SK-N-SH (cell line): Measurements from ENCODE around the gene SLCO3A1. TPM values are rescaled to one million over a fixed set of nuclear protein-coding genes. Genes with fewer than 3 reads are reported as not detected.

Experiments
- CTCF ChIA-PET: fragments of 300-600, 350-600 bp; formaldehyde crosslinking; extraction: SDS; loops from one replicate; lab custom pipeline; 2021; lab: Yijun Ruan, JAX
- POLR2A ChIA-PET: fragments of 350-600 bp; sonication (Branson Sonifier 250); formaldehyde crosslinking; extraction: SDS; loops from one replicate; lab custom pipeline; 2020; ENCODE audit warnings: antibody characterized with exemption, inconsistent platforms; lab: Yijun Ruan, JAX
- DNase-seq: peaks from one replicate; pipeline ENCODE4 v3.0.0; 2012
- H2AFZ ChIP-seq: fragments of 200-600 bp; sonication (generic); 2 replicates; pipeline ENCODE4 v1.8.1; 2016; ENCODE audit warnings: antibody characterized with exemption, mild to moderate bottlenecking, low read depth
- H3F3A ChIP-seq: fragments of 200-600 bp; sonication (generic); replicated peaks from 2 replicates; pipeline ENCODE3; 2016; ENCODE audit warnings: antibody characterized with exemption, mild to moderate bottlenecking; ENCODE audit not compliant: insufficient read depth
- H3K27ac ChIP-seq, 2 experiments: fragments of 200-500 bp in 1 of 2; fragments of 200-600 bp in 1 of 2; sonication (Bioruptor generic) in 1 of 2; sonication (generic), shearing (Covaris generic) in 1 of 2; 2 replicates each; pipeline versions ENCODE4 v1.5.1 to v1.6.1; 2014 to 2016; ENCODE audit warnings: low read depth in 2 of 2, inconsistent platforms in 1 of 2, low read length in 1 of 2, mild to moderate bottlenecking in 1 of 2, mixed read lengths in 1 of 2
- H3K27me3 ChIP-seq: fragments of 200-600 bp; sonication (generic), shearing (Covaris generic); 2 replicates; pipeline ENCODE4 v1.6.1; 2016; ENCODE audit warnings: mixed run types; ENCODE audit not compliant: insufficient read depth
- H3K36me3 ChIP-seq, 2 experiments: fragments of 200-500 bp in 1 of 2; fragments of 200-600 bp in 1 of 2; sonication (Bioruptor generic) in 1 of 2; sonication (generic) in 1 of 2; replicated peaks in 1 of 2; 2 replicates each; pipeline versions ENCODE3 to v1.5.1; 2014 to 2016; ENCODE audit warnings: low read length in 1 of 2, mild to moderate bottlenecking in 1 of 2; ENCODE audit not compliant: insufficient read depth in 2 of 2, control insufficient read depth in 1 of 2
- H3K4me1 ChIP-seq, 2 experiments: fragments of 200-500 bp in 1 of 2; fragments of 200-600 bp in 1 of 2; sonication (Bioruptor generic) in 1 of 2; sonication (generic), shearing (Covaris generic) in 1 of 2; 2 replicates each; pipeline versions ENCODE4 v1.5.1 to v1.6.1; 2014 to 2016; ENCODE audit warnings: low read depth in 1 of 2, low read length in 1 of 2, mixed run types in 1 of 2; ENCODE audit not compliant: insufficient read depth in 2 of 2, control insufficient read depth in 1 of 2
- H3K4me2 ChIP-seq: fragments of 200-600 bp; sonication (generic), shearing (Covaris generic); 2 replicates; pipeline ENCODE4 v1.6.1; 2017; ENCODE audit warnings: mixed run types
- H3K4me3 ChIP-seq, 2 experiments: fragments of 200-500 bp in 1 of 2; fragments of 200-600 bp in 1 of 2; sonication (Bioruptor generic) in 1 of 2; sonication (generic), shearing (Covaris generic) in 1 of 2; 2 replicates each; pipeline versions ENCODE4 v1.5.1 to v1.8.1; 2014 to 2016; ENCODE audit warnings: low read depth in 2 of 2, inconsistent platforms in 1 of 2, low read length in 1 of 2, mild to moderate bottlenecking in 1 of 2, mixed read lengths in 1 of 2, moderate library complexity in 1 of 2
- H3K79me2 ChIP-seq: fragments of 200-600 bp; sonication (generic); 2 replicates; pipeline ENCODE4 v1.8.1; 2017; ENCODE audit warnings: mild to moderate bottlenecking; ENCODE audit not compliant: insufficient read depth
- H3K9ac ChIP-seq: fragments of 200-600 bp; sonication (generic); 2 replicates; pipeline ENCODE4 v1.6.1; 2017; ENCODE audit warnings: mixed run types
- H3K9me2 ChIP-seq: fragments of 200-600 bp; sonication (generic); 2 replicates; pipeline ENCODE4 v1.6.1; 2017; ENCODE audit warnings: mixed run types
- H3K9me3 ChIP-seq: fragments of 200-600 bp; sonication (generic); 2 replicates; pipeline ENCODE4 v1.6.1; 2017; ENCODE audit warnings: mixed run types, mild to moderate bottlenecking, moderate library complexity
- H4K20me1 ChIP-seq: fragments of 200-600 bp; sonication (generic); 2 replicates; pipeline ENCODE4 v1.6.1; 2017; ENCODE audit warnings: mild to moderate bottlenecking, mixed run types; ENCODE audit not compliant: insufficient read depth
- CHD2 ChIP-seq: fragments of 150-350 bp; IDR thresholded peaks from 2 replicates; pipeline ENCODE4 v1.6.1; 2018; ENCODE audit warnings: low read length; ENCODE audit not compliant: partially characterized antibody
- ELF1 ChIP-seq: IDR thresholded peaks from 2 replicates; pipeline ENCODE4 v1.4.0; 2012
- EP300 ChIP-seq, 2 experiments: IDR thresholded peaks; 2 replicates each; pipeline versions ENCODE4 v1.4.0 to v1.6.1; 2012; ENCODE audit warnings: borderline replicate concordance in 1 of 2, low read depth in 1 of 2, low read length in 1 of 2
- EZH2phosphoT487 ChIP-seq: fragments of 200-600 bp; sonication (generic); IDR thresholded peaks from 2 replicates; pipeline ENCODE4 v1.6.1; 2017; ENCODE audit warnings: low read depth, mixed run types, mild to moderate bottlenecking, antibody characterized with exemption, moderate library complexity, borderline replicate concordance
- FOXJ3 ChIP-seq: sonication (generic); formaldehyde crosslinking; IDR thresholded peaks from 2 replicates; pipeline ENCODE4 v1.5.1; 2020; ENCODE audit warnings: mild to moderate bottlenecking, missing genetic modification reagents
- FOXM1 ChIP-seq: IDR thresholded peaks from 2 replicates; pipeline ENCODE4 v1.4.0; 2012; ENCODE audit warnings: low read depth, mild to moderate bottlenecking
- GATA2 ChIP-seq: sonication (generic); formaldehyde crosslinking; IDR thresholded peaks from 2 replicates; pipeline ENCODE4 v1.5.0; 2020; ENCODE audit warnings: mild to moderate bottlenecking, missing genetic modification reagents
- JUND ChIP-seq: IDR thresholded peaks from 2 replicates; pipeline ENCODE4 v1.4.0; 2012
- MEF2A ChIP-seq: IDR thresholded peaks from 2 replicates; pipeline ENCODE4 v1.4.0; 2012; ENCODE audit warnings: low read depth, borderline replicate concordance
- MXI1 ChIP-seq: IDR thresholded peaks from 2 replicates; pipeline ENCODE4 v1.6.1; 2012; ENCODE audit warnings: mild to moderate bottlenecking, low read depth, low read length, improper control_type of control experiment
- NRF1 ChIP-seq: IDR thresholded peaks from 2 replicates; pipeline ENCODE4 v1.6.1; 2012; ENCODE audit warnings: low read depth, mild to moderate bottlenecking, low read length
- POLR2AphosphoS5 ChIP-seq: IDR thresholded peaks from 2 replicates; pipeline ENCODE4 v1.6.1; 2012; ENCODE audit warnings: low read depth, low read length
- RAD21 ChIP-seq: IDR thresholded peaks from 2 replicates; pipeline ENCODE4 v1.6.1; 2012; ENCODE audit warnings: mild to moderate bottlenecking, low read length
- RCOR1 ChIP-seq: fragments of 150-350 bp; IDR thresholded peaks from 2 replicates; pipeline ENCODE4 v1.6.1; 2017; ENCODE audit warnings: antibody characterized with exemption, low read length
- RXRA ChIP-seq: IDR thresholded peaks from 2 replicates; pipeline ENCODE4 v1.4.0; 2012; ENCODE audit warnings: low read depth, mild to moderate bottlenecking, borderline replicate concordance
- SMC3 ChIP-seq: IDR thresholded peaks from 2 replicates; pipeline ENCODE4 v1.6.1; 2012; ENCODE audit warnings: low read depth, low read length, improper control_type of control experiment
- TAF1 ChIP-seq: IDR thresholded peaks from 2 replicates; pipeline ENCODE4 v1.6.1; 2012; ENCODE audit warnings: low read depth, mild to moderate bottlenecking, low read length, moderate library complexity, borderline replicate concordance
- WGBS: methylation state at CpG from one replicate; pipeline ENCODE4 v1.1.6; 2017; ENCODE audit warnings: low lambda C conversion rate; 5-methylcytosine and 5-hydroxymethylcytosine counted together
- polyA plus RNA-seq, 3 experiments: library from polyadenylated mRNA; depleted of rRNA; stranded (reverse); fragments of >200 nt; gene quantifications; 2 replicates each; pipeline ENCODE4 v1.2.3, GENCODE V29; 2012
- TF ChIP-seq, protein P1 (sequence below): IDR thresholded peaks from 2 replicates; pipeline ENCODE4; 2012
- TF ChIP-seq, protein P2 (sequence below): fragments of 200-600 bp; sonication (generic); IDR thresholded peaks from 2 replicates; pipeline ENCODE4 v1.6.1; 2017; ENCODE audit warnings: antibody characterized with exemption, mild to moderate bottlenecking, moderate library complexity
- TF ChIP-seq, protein P3 (sequence below): fragments of 150-350 bp; IDR thresholded peaks from 2 replicates; pipeline ENCODE4 v1.6.1; 2017; ENCODE audit warnings: antibody characterized with exemption, low read length, low read depth, borderline replicate concordance
- TF ChIP-seq, protein P4 (sequence below): IDR thresholded peaks from 2 replicates; pipeline ENCODE4 v1.4.0; 2012; ENCODE audit warnings: low read depth

The SLCO3A1 gene
- polyA plus RNA-seq, 1 of the 3 experiments (the other 2 are of a cell fraction), result 19.7 TPM

DNA sequence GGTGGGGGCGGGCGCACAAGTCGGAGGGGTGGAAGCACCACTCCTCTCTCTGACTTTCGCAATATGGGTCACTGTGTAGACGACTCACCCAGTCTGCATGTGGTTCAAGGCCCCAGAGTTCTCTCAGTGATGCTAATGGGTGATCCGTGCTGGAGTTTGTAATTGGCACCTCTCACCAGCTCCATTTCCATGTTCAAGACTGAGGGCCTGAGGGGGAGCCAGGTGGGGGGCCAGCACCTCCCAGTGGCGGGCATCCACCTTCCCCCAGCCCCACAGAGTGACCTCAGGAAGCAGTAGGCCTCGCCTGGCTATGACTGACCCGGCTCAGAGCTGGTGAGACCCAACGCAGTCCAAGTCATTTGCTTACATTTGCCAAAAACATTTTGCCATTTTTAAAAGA is 310.1 kb downstream of the SLCO3A1 start:
- Histone ChIP-seq H3K4me1 (peaks cover 0 to 3% of the 10 kb centered on the region in 2 experiments; a peak in 1 of 4 replicates), H3K4me3 (no peak overlapping the region), H3K9me2 (no peaks in the 10 kb centered on the region), H4K20me1 (no peaks in the 10 kb centered on the region), H3K27me3 (no peaks in the 10 kb centered on the region), H3K27ac (no peak overlapping the region), H3K36me3 (peaks cover 0 to 4% of the 10 kb centered on the region in 2 experiments), H3K9ac (no peak overlapping the region), H3F3A (no peaks in the 10 kb centered on the region), H3K79me2 (no peaks in the 10 kb centered on the region)
- ChIA-PET CTCF (interaction anchor here (0.6 kb wide), 1 partner anchor 634 kb away, joined by 3 read pairs; no protein-coding TSS in a partner anchor), POLR2A (no interaction called here)
- WGBS, result 96% methylated on average over 10 of the region's 10 CpGs
- DNase-seq, result no peak
- TF ChIP-seq EZH2phosphoT487, result no peak
- TF ChIP-seq, protein P1, sequence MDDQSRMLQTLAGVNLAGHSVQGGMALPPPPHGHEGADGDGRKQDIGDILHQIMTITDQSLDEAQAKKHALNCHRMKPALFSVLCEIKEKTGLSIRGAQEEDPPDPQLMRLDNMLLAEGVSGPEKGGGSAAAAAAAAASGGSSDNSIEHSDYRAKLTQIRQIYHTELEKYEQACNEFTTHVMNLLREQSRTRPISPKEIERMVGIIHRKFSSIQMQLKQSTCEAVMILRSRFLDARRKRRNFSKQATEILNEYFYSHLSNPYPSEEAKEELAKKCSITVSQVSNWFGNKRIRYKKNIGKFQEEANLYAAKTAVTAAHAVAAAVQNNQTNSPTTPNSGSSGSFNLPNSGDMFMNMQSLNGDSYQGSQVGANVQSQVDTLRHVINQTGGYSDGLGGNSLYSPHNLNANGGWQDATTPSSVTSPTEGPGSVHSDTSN, result no peak
- no peak for TF ChIP-seq CHD2
- TF ChIP-seq, protein P2, sequence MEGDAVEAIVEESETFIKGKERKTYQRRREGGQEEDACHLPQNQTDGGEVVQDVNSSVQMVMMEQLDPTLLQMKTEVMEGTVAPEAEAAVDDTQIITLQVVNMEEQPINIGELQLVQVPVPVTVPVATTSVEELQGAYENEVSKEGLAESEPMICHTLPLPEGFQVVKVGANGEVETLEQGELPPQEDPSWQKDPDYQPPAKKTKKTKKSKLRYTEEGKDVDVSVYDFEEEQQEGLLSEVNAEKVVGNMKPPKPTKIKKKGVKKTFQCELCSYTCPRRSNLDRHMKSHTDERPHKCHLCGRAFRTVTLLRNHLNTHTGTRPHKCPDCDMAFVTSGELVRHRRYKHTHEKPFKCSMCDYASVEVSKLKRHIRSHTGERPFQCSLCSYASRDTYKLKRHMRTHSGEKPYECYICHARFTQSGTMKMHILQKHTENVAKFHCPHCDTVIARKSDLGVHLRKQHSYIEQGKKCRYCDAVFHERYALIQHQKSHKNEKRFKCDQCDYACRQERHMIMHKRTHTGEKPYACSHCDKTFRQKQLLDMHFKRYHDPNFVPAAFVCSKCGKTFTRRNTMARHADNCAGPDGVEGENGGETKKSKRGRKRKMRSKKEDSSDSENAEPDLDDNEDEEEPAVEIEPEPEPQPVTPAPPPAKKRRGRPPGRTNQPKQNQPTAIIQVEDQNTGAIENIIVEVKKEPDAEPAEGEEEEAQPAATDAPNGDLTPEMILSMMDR, result no peak
- no peak for TF ChIP-seq FOXJ3
- no peak for TF ChIP-seq RCOR1
- no peak for TF ChIP-seq GATA2 (CRISPR knock-in tag)
- no peak for TF ChIP-seq NRF1
- no peak for TF ChIP-seq MEF2A
- no peak for TF ChIP-seq RAD21
- no peak for TF ChIP-seq MXI1
- TF ChIP-seq, all 33 proteins: peak for 0
- no peak overlapping the region for H3K4me2 ChIP-seq
- no peaks in the 10 kb centered on the region for H3K9me3 ChIP-seq
- no peak overlapping the region for H2AFZ ChIP-seq

DNA sequence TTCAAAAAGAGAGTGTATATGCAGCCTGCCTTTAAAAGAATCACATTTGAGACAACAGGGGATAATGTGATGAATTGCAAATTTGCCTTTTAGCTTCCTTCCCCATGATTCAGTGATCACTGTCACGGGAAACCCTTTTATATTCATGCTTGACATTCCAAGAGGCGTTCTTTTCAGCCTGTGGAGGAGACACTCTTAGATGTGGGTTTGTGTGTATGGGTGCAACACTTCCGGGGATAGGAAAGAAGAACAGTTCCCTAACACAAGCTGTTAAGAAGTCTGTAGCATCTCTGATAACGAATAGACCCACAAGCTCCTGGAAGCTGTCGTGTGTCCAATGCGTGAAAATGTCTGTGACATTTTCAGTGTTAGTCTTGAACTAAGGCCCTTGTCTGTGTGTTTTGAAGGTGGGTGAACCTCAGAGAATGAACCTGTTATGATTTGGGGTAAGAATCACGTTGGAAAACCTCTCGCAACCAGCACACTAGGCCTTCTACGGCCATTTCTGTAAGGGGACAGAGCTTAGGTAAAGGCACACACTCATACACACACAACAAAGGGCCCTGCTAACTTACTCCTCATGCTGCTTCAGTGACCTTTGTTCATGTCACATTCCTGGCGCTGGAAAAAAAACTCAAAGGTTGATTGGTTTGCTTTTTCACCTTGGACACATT is 311.0 kb downstream of the SLCO3A1 start:
- Histone ChIP-seq H3K36me3 (peaks cover 0 to 4% of the 10 kb centered on the region in 2 experiments), H3F3A (no peaks in the 10 kb centered on the region), H3K79me2 (no peaks in the 10 kb centered on the region), H2AFZ (no peak overlapping the region), H3K4me1 (peaks cover 0 to 3% of the 10 kb centered on the region in 2 experiments; a peak in 1 of 4 replicates), H3K4me3 (no peak overlapping the region), H3K9me2 (no peaks in the 10 kb centered on the region), H3K9me3 (no peaks in the 10 kb centered on the region), H4K20me1 (no peaks in the 10 kb centered on the region), H3K27ac (no peak overlapping the region), H3K4me2 (no peak overlapping the region), H3K27me3 (no peaks in the 10 kb centered on the region), H3K9ac (no peak overlapping the region)
- DNase-seq, result no peak
- ChIA-PET CTCF (interaction anchor here (0.6 kb wide), 1 partner anchor 66 kb away, joined by 3 read pairs; no protein-coding TSS in a partner anchor), POLR2A (no interaction called here)
- 89% methylated on average over 10 of the region's 10 CpGs for WGBS
- no peak for TF ChIP-seq POLR2AphosphoS5
- TF ChIP-seq SMC3, result no peak
- TF ChIP-seq MXI1, result no peak
- TF ChIP-seq, protein P2, result no peak
- no peak for TF ChIP-seq RXRA
- TF ChIP-seq JUND, result no peak
- TF ChIP-seq EZH2phosphoT487, result no peak
- TF ChIP-seq, protein P3, sequence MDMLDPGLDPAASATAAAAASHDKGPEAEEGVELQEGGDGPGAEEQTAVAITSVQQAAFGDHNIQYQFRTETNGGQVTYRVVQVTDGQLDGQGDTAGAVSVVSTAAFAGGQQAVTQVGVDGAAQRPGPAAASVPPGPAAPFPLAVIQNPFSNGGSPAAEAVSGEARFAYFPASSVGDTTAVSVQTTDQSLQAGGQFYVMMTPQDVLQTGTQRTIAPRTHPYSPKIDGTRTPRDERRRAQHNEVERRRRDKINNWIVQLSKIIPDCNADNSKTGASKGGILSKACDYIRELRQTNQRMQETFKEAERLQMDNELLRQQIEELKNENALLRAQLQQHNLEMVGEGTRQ, result no peak
- TF ChIP-seq TAF1, result no peak
- TF ChIP-seq FOXM1, result no peak
- TF ChIP-seq ELF1, result no peak
- no peak for TF ChIP-seq EP300 (IDR thresholded peaks at IDR 0.05; ENCODE audit: borderline replicate concordance in 1 of 2, low read depth in 1 of 2, low read length in 1 of 2)
- TF ChIP-seq, protein P4, sequence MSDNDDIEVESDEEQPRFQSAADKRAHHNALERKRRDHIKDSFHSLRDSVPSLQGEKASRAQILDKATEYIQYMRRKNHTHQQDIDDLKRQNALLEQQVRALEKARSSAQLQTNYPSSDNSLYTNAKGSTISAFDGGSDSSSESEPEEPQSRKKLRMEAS, result no peak
- TF ChIP-seq GATA2 (CRISPR knock-in tag), result no peak
